C4-2B (cell line): ENCODE measurements around the gene C1QL2.

Experiments used
- CTCF ChIP-seq: fragments of 450-650 bp; conservative IDR thresholded peaks from 2 replicates; pipeline ENCODE4 v1.5.1; 2017; ENCODE audit warnings: mild to moderate bottlenecking
- ZFX ChIP-seq: fragments of 450-650 bp; IDR thresholded peaks from 2 replicates; pipeline ENCODE4 v1.6.1; 2017

DNA sequence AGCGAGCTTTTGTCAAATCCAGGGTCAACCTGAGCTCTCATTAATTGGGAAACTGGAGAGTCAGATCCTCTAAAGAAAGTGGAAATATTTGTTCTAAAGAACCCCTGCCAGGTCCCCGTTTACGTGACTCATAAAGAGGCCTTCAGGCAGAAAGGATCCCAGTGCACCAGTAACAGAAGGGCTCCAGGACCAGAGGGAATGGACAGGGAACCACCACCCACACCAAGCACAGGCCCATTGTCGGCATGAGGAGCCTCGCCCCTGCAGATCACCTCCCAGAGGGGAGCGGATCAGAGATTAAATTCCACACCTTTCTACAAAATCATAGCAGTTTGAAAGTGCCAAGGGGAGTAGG lies 16.4 kb upstream of the C1QL2 start:
- no peak for TF ChIP-seq CTCF
- TF ChIP-seq ZFX = no peak
